Measurements from ENCODE around the gene RNU7-1.

- no peak for TF ChIP-seq STAT3 (IDR thresholded peaks at IDR 0.05; ENCODE audit: low read depth, low read length)
- no peak for TF ChIP-seq NKRF (conservative IDR thresholded peaks at IDR 0.05)
- TF ChIP-seq NFIC (IDR thresholded peaks at IDR 0.05; ENCODE audit: low read depth, low read length) = no peak
- TF ChIP-seq JUND (IDR thresholded peaks at IDR 0.05; ENCODE audit: low read depth, low read length) = no peak
- no peak for TF ChIP-seq ZBTB33 (IDR thresholded peaks at IDR 0.05)
- TF ChIP-seq ATF3 (IDR thresholded peaks at IDR 0.05; ENCODE audit: borderline replicate concordance, extremely low read depth, low read depth, low read length) = no peak
- TF ChIP-seq CEBPB (IDR thresholded peaks at IDR 0.05; ENCODE audit: borderline replicate concordance in 1 of 2, low read depth in 2 of 2, low read length in 2 of 2) = no peak
- TF ChIP-seq CTCF (IDR thresholded peaks at IDR 0.05 in 2 of 3, conservative IDR thresholded peaks at IDR 0.05 in 1 of 3; ENCODE audit: control insufficient read depth in 2 of 3, extremely low read depth in 1 of 3, insufficient read depth in 1 of 3, low read depth in 3 of 3, low read length in 3 of 3) = no peak
- no peak for TF ChIP-seq POLR2A (IDR thresholded peaks at IDR 0.05; ENCODE audit: low read depth, low read length)
Observed at GRCh38 chr12:6934110-6934509, 9.5 kb upstream of the RNU7-1 start.

Measured in GM12878 (cell line).